ENCODE data around the gene TTC7B.

- no peak for TF ChIP-seq REST (IDR thresholded peaks at IDR 0.05; ENCODE audit: insufficient read depth in 1 of 2, low read depth in 2 of 2, low read length in 2 of 2)
- TF ChIP-seq TAF1 (IDR thresholded peaks at IDR 0.05; ENCODE audit: borderline replicate concordance, insufficient read depth, low read length), result no peak
Observed at GRCh38 chr14:90655829-90656228, 160.4 kb downstream of the TTC7B start.
